Liver (tissue), 3 donors: Measurements from ENCODE around the gene CDH13.
A peak's percentile ranks its signal among the peaks of the same experiment; 100 is the strongest.

Experiments used
- EGR1 ChIP-seq, 2 donors: IDR thresholded peaks; 2 replicates each; pipeline ENCODE4 v1.6.1; 2016 to 2018; ENCODE audit warnings: antibody characterized with exemption in 2 of 2, low read depth in 2 of 2
- FOXA1 ChIP-seq: IDR thresholded peaks from 2 replicates; pipeline ENCODE4 v1.6.1; 2016; ENCODE audit warnings: antibody characterized with exemption
- HNF4A ChIP-seq, 2 donors: conservative IDR thresholded peaks; 2 replicates each; pipeline ENCODE4 v1.6.1; 2016; ENCODE audit warnings: antibody characterized with exemption in 2 of 2, mild to moderate bottlenecking in 2 of 2
- RAD21 ChIP-seq, 2 donors: IDR thresholded peaks; 2 replicates each; pipeline ENCODE4 v1.6.1; 2016; ENCODE audit warnings: antibody characterized with exemption in 2 of 2, mild to moderate bottlenecking in 2 of 2
- SP1 ChIP-seq: IDR thresholded peaks from 2 replicates; pipeline ENCODE4 v1.6.1; 2018; ENCODE audit warnings: antibody characterized with exemption, mild to moderate bottlenecking
- TF ChIP-seq, protein P1 (sequence below): IDR thresholded peaks from 2 replicates; pipeline ENCODE4 v1.6.1; 2016; ENCODE audit warnings: antibody characterized with exemption, mild to moderate bottlenecking
- TF ChIP-seq, protein P2 (sequence below): fragments of 150-350 bp; IDR thresholded peaks from 2 replicates; pipeline ENCODE4 v1.5.1; 2017; ENCODE audit warnings: improper control_type of control experiment, low read depth, low read length; ENCODE audit not compliant: missing input control
- TF ChIP-seq, protein P3 (sequence below): IDR thresholded peaks from 2 replicates; pipeline ENCODE4 v1.6.1; 2016; ENCODE audit warnings: antibody characterized with exemption
- TF ChIP-seq, protein P4 (sequence below): IDR thresholded peaks from 2 replicates; pipeline ENCODE4 v1.6.1; 2016; ENCODE audit warnings: antibody characterized with exemption
- donor health status: healthy.
- donor health status: healthy.

DNA sequence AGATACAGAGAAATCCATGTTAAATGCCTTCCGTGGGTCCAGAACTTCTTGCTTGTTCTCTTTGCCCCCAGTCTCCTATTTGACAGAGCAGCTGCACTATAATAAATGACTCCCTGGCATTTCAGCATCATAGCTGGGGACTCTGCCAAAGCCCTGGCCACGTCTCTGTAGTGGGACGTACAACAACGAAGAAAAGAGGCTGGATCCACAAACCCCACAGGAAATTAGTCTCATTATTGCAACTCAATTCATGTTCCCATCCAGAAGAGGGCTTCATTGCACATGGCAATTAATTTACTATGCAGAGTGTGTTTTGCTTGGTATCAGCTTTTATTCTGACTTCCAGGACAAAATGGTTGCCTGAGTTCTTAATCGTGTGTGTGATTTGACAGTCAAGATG lies 121.3 kb downstream of the CDH13 start:
- TF ChIP-seq, protein P1, sequence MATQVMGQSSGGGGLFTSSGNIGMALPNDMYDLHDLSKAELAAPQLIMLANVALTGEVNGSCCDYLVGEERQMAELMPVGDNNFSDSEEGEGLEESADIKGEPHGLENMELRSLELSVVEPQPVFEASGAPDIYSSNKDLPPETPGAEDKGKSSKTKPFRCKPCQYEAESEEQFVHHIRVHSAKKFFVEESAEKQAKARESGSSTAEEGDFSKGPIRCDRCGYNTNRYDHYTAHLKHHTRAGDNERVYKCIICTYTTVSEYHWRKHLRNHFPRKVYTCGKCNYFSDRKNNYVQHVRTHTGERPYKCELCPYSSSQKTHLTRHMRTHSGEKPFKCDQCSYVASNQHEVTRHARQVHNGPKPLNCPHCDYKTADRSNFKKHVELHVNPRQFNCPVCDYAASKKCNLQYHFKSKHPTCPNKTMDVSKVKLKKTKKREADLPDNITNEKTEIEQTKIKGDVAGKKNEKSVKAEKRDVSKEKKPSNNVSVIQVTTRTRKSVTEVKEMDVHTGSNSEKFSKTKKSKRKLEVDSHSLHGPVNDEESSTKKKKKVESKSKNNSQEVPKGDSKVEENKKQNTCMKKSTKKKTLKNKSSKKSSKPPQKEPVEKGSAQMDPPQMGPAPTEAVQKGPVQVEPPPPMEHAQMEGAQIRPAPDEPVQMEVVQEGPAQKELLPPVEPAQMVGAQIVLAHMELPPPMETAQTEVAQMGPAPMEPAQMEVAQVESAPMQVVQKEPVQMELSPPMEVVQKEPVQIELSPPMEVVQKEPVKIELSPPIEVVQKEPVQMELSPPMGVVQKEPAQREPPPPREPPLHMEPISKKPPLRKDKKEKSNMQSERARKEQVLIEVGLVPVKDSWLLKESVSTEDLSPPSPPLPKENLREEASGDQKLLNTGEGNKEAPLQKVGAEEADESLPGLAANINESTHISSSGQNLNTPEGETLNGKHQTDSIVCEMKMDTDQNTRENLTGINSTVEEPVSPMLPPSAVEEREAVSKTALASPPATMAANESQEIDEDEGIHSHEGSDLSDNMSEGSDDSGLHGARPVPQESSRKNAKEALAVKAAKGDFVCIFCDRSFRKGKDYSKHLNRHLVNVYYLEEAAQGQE, result no peak
- TF ChIP-seq HNF4A (conservative IDR thresholded peaks at IDR 0.05) (no peak), FOXA1 (no peak), EGR1 (IDR thresholded peaks at IDR 0.05; ENCODE audit: low read depth in 2 of 2) (no peak), RAD21 (IDR thresholded peaks at IDR 0.05) (peak; percentile 68 to 69), SP1 (no peak)
- TF ChIP-seq, protein P2, sequence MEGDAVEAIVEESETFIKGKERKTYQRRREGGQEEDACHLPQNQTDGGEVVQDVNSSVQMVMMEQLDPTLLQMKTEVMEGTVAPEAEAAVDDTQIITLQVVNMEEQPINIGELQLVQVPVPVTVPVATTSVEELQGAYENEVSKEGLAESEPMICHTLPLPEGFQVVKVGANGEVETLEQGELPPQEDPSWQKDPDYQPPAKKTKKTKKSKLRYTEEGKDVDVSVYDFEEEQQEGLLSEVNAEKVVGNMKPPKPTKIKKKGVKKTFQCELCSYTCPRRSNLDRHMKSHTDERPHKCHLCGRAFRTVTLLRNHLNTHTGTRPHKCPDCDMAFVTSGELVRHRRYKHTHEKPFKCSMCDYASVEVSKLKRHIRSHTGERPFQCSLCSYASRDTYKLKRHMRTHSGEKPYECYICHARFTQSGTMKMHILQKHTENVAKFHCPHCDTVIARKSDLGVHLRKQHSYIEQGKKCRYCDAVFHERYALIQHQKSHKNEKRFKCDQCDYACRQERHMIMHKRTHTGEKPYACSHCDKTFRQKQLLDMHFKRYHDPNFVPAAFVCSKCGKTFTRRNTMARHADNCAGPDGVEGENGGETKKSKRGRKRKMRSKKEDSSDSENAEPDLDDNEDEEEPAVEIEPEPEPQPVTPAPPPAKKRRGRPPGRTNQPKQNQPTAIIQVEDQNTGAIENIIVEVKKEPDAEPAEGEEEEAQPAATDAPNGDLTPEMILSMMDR, result peak; percentile 28
- TF ChIP-seq, protein P3, sequence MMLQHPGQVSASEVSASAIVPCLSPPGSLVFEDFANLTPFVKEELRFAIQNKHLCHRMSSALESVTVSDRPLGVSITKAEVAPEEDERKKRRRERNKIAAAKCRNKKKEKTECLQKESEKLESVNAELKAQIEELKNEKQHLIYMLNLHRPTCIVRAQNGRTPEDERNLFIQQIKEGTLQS, result no peak
- TF ChIP-seq, protein P4, sequence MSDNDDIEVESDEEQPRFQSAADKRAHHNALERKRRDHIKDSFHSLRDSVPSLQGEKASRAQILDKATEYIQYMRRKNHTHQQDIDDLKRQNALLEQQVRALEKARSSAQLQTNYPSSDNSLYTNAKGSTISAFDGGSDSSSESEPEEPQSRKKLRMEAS, result no peak
